NCI-H2107 treated with DMSO at 0.1 percent for 48 hours (cell line): ENCODE data around the gene ZNF677.
"Not testable (repeated sequence)": the region's sequence is repeated elsewhere in the genome, so short reads cannot be mapped to it uniquely, and the experiment has no call there.

Source experiments
- DNase-seq: peaks from one replicate; lab custom pipeline; 2025; ENCODE audit not compliant: unreplicated experiment; lab: John Stamatoyannopoulos, UW

Gene ZNF677

DNA sequence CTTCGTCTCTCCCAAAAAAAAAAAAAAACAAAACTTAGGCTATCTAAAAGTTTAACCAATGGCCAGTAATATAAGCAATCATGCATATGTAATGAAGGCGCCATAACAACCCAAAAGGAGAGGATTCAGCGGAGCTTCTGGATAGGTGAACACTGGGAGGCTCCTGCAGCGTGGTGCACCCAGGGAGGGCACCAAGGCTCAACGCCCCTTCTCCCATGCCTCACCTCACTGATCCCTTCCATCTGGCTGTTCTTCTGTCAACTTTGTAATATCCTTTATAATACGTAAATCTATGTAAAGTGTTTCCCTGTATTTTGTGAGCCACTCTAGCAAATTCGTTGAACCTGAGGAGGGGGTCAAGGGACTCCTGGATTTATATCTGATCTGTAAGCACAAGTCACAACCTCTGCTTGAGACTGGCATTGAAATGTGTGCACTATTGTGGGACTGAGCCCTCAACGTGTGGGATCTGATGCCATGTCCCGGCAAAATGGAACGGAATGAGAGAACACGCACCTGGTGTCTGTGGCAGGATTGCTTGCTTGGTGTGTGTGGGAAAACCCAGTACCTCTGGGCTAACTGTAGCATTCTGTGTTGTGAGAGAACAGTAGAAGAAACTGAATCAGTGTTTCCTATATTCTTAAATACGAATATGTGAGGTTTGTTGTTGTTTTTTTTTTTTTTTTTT is 61.0 kb downstream of the ZNF677 start:
- no peak for DNase-seq

DNA sequence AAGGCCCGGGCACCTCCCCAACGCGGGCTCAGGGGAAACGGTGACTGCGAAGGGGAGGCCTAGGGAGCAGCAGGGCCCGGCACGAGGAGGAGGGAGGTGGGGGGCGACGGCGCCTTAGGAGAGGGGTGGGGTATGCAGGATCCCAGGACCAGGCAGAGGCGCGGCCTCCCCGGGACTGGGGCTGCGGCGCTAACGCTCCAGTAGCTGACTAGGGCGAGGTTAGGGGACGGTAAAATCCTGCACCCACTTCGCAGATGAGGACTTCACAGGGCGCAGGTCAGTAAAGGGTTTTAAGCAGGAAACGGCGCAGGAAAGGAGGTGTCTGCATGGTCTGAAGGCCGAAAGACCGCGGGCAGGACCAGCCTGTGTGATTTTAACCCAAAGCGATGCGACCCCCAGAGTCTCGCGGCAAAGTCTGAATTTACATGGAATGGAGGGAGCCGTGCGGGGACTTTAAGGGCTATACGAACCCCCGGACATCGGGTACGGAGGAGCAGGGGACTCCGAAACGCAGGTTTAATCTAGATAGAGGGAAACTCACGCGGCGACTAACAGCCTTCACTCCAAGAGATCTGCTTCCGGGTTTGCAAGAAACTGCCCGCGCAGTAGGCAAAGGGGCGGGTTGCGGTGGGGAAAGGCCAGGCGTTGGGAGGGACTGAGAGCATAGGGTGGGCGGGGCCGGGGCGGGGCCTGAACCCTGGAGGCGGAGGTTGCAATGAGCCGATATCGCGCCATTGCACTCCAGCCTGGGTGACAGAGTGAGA is 61.7 kb downstream of the ZNF677 start, which contains the start of gene ZNF665:
ZNF665 (minus strand) TSS at position 588 of the 764 bp plus-strand sequence. CDS start 10,460 bp downstream, outside the sequence.
- DNase-seq: peak; percentile 15

DNA sequence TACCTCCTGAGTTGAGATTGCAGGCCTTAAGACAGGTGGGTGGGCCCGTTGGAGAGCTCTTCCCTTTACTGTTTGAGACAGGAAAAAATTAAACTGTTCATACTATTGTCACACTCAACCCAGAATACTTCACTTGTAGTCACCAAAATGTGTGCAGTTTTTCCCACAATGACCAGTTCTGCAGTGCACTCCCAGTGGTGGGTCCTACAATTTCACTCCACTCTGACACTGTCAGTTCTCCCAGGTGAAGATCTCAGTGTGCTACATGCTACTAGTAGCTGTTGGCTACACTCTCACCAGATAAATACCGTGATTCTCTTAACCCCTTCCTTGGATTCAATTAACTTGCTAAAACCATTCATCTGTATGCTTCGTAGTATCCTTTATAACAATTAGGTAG is 64.4 kb downstream of the ZNF677 start:
- no peak for DNase-seq

DNA sequence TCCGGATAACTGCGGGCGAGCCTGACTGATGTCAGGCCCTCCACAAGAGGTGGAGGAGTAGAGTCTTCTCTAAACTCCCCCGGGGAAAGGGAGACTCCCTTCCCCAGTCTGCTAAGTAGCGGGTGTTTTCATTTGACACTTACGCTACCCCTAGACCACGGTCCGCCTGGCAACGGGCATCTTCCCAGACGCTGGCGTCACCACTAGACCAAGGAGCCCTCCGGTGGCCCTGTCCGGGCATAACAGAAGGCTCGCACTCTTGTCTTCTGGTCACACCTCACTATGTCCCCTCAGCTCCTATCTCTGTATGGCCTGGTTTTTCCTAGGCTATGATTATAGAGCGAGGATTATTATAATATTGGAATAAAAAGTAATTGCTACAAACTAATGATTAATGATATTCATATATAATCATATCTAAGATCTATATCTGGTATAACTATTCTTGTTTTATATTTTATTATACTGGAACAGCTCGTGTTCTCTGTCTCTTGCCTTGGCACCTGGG is 64.9 kb downstream of the ZNF677 start:
- DNase-seq: not testable (repeated sequence)
